HFFc6 (cell line): ENCODE measurements around the gene VWA1. TPM values are rescaled to one million over a fixed set of nuclear protein-coding genes. Genes with fewer than 3 reads are reported as not detected.
A peak's percentile ranks its signal among the peaks of the same experiment; 100 is the strongest.
"Not testable (repeated sequence)": the region's sequence is repeated elsewhere in the genome, so short reads cannot be mapped to it uniquely, and the experiment has no call there.

ENCODE experiments used
- DNase-seq: peaks from one replicate; pipeline ENCODE4 v3.0.0-alpha.2; 2018
- H3K27ac Mint-ChIP-seq: 2 replicates; pipeline ENCODE4 v1.8.0; 2020; ENCODE audit warnings: mild to moderate bottlenecking, mixed read lengths
- H3K27me3 Mint-ChIP-seq: 2 replicates; pipeline ENCODE4 v1.8.0; 2021; ENCODE audit warnings: mild to moderate bottlenecking, moderate library complexity, mixed read lengths; ENCODE audit not compliant: insufficient read depth
- H3K36me3 Mint-ChIP-seq: 2 replicates; pipeline ENCODE4 v1.8.0; 2021; ENCODE audit warnings: low read depth, mixed read lengths
- H3K4me1 Mint-ChIP-seq: 2 replicates; pipeline ENCODE4 v1.8.0; 2020; ENCODE audit warnings: low read depth, mixed read lengths
- H3K4me3 Mint-ChIP-seq: 2 replicates; pipeline ENCODE4 v1.8.0; 2020; ENCODE audit warnings: mild to moderate bottlenecking, moderate library complexity, mixed read lengths
- H3K9me3 Mint-ChIP-seq: 2 replicates; pipeline ENCODE4 v1.8.0; 2020; ENCODE audit warnings: mild to moderate bottlenecking, mixed read lengths
- total RNA-seq, 6 experiments: library from RNA; stranded (reverse); fragmentation: NEBNext Ultra II Directional; extraction: Animal tissue kit (Norgen Biotek cat#: 25700); gene quantifications; 2 replicates in 1 of 6; 3 replicates in 5 of 6; pipeline ENCODE4 v1.2.3, GENCODE V29; 2021
- TF ChIP-seq, protein P1 (sequence below): fragments of 200-600 bp; sonication (generic); IDR thresholded peaks from 2 replicates; pipeline ENCODE4 v1.5.0; 2021; ENCODE audit warnings: antibody characterized with exemption, mild to moderate bottlenecking

VWA1 gene
- total RNA-seq, 6 experiments from 2014 or later = 0.12 to 0.33 (median 0.24) TPM; not detected in 1

DNA sequence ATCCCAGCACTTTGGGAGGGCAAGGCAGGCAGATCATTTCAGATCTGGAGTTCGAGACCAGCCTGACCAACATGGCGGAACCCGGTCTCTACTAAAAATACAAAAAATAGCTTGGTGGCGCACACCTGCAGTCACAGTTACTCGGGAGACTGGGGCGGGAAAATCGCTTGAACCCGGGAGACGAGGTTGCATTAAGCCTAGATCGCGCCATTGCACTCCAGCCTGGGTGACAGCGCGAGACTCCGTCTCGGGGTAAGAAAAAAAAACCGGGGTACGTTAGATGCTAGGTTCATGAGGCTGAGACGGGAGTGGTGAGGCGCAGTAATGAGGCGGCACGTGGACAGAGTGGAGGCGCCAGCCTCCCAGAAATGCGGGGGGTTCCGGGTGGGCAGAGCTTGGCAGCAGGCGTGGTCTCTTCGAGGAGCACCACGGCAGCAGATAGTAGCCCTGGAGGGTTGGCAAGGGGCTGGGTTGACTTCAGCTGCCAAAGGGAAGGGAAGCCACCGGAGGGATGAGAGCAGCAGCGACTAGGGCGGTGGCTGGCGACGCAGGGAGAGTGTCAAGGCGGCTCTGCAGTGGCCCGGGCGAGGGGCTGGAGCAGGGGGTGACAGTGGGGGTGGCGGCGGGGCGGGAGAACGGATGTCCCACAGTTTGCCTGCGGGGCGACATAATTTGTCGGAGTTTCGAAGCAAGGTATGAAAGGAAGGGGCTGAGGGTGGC, 29.2 kb upstream of the VWA1 start:
- no peak for DNase-seq
- H3K9me3 Mint-ChIP-seq = no peaks in the 10 kb centered on the region
- peak overlapping the region; percentile 93 for H3K4me3 Mint-ChIP-seq
- peak overlapping the region; percentile 87 for H3K27ac Mint-ChIP-seq
- peaks cover 34% of the 10 kb centered on the region for H3K4me1 Mint-ChIP-seq
- TF ChIP-seq, protein P1, sequence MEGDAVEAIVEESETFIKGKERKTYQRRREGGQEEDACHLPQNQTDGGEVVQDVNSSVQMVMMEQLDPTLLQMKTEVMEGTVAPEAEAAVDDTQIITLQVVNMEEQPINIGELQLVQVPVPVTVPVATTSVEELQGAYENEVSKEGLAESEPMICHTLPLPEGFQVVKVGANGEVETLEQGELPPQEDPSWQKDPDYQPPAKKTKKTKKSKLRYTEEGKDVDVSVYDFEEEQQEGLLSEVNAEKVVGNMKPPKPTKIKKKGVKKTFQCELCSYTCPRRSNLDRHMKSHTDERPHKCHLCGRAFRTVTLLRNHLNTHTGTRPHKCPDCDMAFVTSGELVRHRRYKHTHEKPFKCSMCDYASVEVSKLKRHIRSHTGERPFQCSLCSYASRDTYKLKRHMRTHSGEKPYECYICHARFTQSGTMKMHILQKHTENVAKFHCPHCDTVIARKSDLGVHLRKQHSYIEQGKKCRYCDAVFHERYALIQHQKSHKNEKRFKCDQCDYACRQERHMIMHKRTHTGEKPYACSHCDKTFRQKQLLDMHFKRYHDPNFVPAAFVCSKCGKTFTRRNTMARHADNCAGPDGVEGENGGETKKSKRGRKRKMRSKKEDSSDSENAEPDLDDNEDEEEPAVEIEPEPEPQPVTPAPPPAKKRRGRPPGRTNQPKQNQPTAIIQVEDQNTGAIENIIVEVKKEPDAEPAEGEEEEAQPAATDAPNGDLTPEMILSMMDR = no peak
- peaks cover 11% of the 10 kb centered on the region; the same call in 1 of the 2 replicates for H3K27me3 Mint-ChIP-seq
- H3K36me3 Mint-ChIP-seq = peaks cover 58% of the 10 kb centered on the region

DNA sequence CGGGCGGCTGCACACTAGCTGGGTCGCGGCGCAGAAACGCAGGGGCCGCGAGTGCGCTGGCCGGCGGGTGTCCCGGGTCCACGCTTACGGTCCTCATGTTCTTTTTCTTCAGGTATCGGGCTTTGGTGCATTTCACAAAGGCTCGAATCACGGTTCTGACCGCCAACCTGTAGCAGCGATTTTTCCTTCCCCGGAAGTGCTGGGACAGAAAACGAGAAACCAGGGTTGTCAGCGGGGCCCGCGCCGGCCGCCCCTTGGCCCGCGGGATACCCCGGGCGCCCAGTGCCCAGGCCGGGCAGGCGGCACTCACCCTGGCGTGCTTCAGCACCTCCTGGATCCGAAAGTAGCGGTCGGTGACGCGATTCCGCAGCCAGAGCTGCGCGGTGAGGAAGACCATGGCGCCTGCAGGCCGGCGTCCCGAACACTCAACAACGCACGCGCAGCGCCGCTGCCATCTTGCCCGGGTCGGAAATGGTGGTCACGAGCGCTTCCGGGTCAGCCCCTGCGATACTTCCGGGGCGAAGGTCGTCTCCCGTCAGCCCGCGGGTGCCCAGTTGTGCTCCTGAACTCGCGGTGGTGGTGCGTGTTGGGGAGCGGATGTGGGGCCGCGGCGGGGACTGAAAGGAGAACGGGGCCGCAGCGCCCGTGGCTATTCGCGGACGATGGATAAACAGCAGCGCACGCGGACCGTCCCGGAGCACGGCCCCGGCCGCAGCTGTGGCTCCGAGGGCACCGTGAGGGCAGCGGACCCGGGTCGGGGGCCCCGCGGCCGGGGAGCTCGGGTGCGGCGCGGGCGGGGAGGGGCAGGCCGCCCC, 28.5 kb upstream of the VWA1 start, which contains the start of gene MRPL20:
MRPL20 (minus strand) TSS at position 473 of the 815 bp plus-strand sequence; CDS start at position 397, 76 bp downstream.
- Mint-ChIP-seq H3K27me3 (peaks cover 11% of the 10 kb centered on the region; the same call in 1 of the 2 replicates), H3K9me3 (peaks cover 3% of the 10 kb centered on the region; the same call in 1 of the 2 replicates), H3K36me3 (peaks cover 57% of the 10 kb centered on the region), H3K4me3 (peak within 1 kb of the TSS; percentile 93), H3K4me1 (peaks cover 27% of the 10 kb centered on the region), H3K27ac (peak within 1 kb of the TSS; percentile 87)
- DNase-seq = peak; percentile 87
- TF ChIP-seq, protein P1 = no peak

DNA sequence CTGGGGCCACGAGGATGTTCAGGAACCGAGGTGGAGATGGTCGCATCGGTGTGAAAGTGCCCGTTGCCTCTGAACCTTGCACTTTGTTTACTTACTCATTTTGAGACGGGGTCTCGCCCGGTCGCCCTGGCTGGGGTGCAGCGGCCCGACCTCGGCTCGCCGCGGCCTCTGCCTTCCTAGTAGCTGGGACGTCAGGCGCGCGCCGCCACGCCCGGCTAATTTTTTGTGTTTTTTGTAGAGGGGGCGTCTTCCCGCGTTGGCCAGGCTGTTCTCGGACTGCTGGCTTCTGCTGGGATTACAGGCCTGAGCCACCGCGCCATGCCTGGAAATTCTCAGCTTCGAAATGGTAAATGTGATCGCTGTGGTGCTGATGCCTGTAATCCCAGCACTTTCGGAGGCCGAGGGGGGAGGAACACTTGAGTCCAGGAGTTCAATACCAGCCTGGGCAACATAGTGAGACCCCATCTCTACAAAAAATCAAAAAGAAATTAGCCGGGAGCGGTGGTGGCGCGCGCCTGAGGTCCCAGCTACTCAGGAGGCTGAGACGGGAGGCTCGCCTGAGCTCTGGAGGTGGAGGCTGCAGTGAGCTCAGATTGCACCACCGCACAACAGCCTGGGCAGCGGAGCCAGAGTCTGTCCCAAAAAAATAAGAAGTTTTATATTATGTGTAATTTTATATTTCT, 27.7 kb upstream of the VWA1 start:
- Mint-ChIP-seq H3K27ac (peak overlapping the region; percentile 78), H3K4me3 (peak overlapping the region; percentile 93), H3K27me3 (peaks cover 7% of the 10 kb centered on the region; the same call in 1 of the 2 replicates), H3K4me1 (peaks cover 20% of the 10 kb centered on the region), H3K36me3 (peaks cover 60% of the 10 kb centered on the region), H3K9me3 (peaks cover 7% of the 10 kb centered on the region; the same call in 1 of the 2 replicates)
- peak; percentile 34 for DNase-seq
- TF ChIP-seq, protein P1 = peak; percentile 40; the same call in 1 of the 2 replicates

DNA sequence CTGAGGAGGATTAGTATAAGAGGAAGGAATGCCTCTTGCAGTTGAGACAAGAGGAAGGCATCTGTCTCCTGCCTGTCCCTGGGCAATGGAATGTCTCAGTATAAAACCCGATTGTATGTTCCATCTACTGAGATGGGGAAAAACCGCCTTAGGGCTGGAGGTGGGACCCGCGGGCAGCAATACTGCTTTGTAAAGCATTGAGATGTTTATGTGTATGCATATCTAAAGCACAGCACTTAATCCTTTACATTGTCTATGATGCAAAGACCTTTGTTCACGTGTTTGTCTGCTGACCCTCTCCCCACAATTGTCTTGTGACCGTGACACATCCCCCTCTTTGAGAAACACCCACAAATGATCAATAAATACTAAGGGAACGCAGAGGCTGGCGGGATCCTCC, 25.3 kb upstream of the VWA1 start:
- H3K27me3 Mint-ChIP-seq, H3K9me3 Mint-ChIP-seq, H3K27ac Mint-ChIP-seq, H3K4me3 Mint-ChIP-seq, DNase-seq: not testable (repeated sequence)
- peaks cover 14% of the 10 kb centered on the region for H3K4me1 Mint-ChIP-seq
- peaks cover 48% of the 10 kb centered on the region for H3K36me3 Mint-ChIP-seq

DNA sequence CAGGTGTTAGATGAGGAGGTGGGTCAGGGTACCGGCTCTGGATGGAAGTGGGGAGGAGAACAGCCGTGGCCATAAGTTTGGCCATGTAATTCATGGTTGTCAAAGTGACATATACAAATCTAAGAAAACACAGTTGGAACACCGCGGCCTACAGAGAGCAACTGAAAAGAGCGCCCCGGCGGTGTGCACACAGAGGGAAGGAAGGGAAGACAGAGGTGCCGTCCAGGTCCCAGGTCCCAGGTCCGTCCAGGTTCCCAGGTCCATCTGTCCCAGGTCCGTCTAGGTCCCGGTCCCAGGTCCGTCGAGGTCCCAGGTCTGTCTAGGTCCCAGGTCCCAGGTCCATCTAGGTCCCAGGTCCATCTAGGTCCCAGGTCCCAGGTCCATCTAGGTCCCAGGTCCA, 23.9 kb upstream of the VWA1 start:
- TF ChIP-seq, protein P1 = no peak
- Mint-ChIP-seq H3K9me3 (peaks cover 7% of the 10 kb centered on the region; the same call in 1 of the 2 replicates), H3K36me3 (peaks cover 35% of the 10 kb centered on the region), H3K27ac (no peak overlapping the region), H3K4me3 (no peak overlapping the region), H3K4me1 (peaks cover 9% of the 10 kb centered on the region), H3K27me3 (peaks cover 4% of the 10 kb centered on the region; the same call in 1 of the 2 replicates)
- DNase-seq = no peak

DNA sequence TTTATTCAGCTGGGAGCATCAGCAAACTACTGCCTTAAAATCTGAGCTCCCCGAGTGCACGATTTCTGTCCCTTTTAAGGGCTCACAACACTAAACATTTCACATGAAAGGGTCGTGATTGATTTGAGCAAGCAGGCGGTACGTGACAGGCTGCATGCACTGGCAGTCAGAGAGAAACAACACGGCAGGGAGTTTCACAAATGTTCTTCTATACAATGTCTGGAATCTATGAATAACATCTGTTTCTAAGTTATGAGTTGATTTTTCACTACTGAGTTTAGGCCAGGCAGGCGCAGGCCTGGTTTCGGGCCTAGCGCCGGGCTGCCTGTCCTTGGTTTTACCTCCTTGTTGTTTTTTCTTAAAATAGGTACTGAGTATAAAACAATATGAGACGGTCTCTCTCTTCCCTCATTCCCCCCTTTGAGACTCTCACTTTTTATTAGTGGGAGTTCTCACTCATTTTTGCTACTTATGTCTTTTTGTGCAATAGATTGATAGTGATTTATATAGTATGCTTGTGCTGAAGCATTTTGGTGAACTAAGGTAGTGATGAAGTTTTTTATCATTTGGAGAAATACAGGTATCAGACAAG, 23.1 kb upstream of the VWA1 start:
- H3K27me3 Mint-ChIP-seq, H3K9me3 Mint-ChIP-seq, DNase-seq, H3K27ac Mint-ChIP-seq, H3K4me1 Mint-ChIP-seq, H3K4me3 Mint-ChIP-seq: not testable (repeated sequence)
- H3K36me3 Mint-ChIP-seq = peaks cover 35% of the 10 kb centered on the region
